H1 (cell line): ENCODE measurements around the gene TJP2. TPM values are rescaled to one million over a fixed set of nuclear protein-coding genes. Genes with fewer than 3 reads are reported as not detected.

Source experiments
- CTCF ChIA-PET: fragments of 300-600 bp; sonication (Branson Sonifier 250); formaldehyde crosslinking; loops from one replicate; lab custom pipeline; 2021; ENCODE audit not compliant: partially characterized antibody; lab: Charles Lee
- POLR2A ChIA-PET: fragments of 300-600 bp; sonication (Branson Sonifier 250); formaldehyde crosslinking; loops from one replicate; lab custom pipeline; 2021; ENCODE audit warnings: inconsistent platforms; ENCODE audit not compliant: partially characterized antibody; lab: Charles Lee
- DNase-seq, 2 experiments: peaks; one replicate each; pipeline versions ENCODE4 v3.0.0 to v3.0.0-alpha.2; 2010 to 2022; ENCODE audit warnings: low spot score in 2 of 2, low read depth in 1 of 2, mixed read lengths in 1 of 2
- FAIRE-seq: peaks from 2 replicates; lab custom pipeline; 2011; peaks lifted over from hg19 to GRCh38; lab: Jason Lieb, UNC
- H2AFZ ChIP-seq: 2 replicates; pipeline ENCODE4 v1.8.1; 2012; ENCODE audit warnings: low read length, inconsistent platforms
- H2AK5ac ChIP-seq: 2 replicates; pipeline ENCODE4 v1.6.1; 2013; ENCODE audit warnings: low read depth, low read length
- H2BK120ac ChIP-seq: replicated peaks from 2 replicates; pipeline ENCODE3; 2013; ENCODE audit warnings: low read depth, low read length, inconsistent platforms
- H2BK12ac ChIP-seq: 2 replicates; pipeline ENCODE4 v1.6.1; 2013; ENCODE audit warnings: low read depth, low read length
- H2BK15ac ChIP-seq: 2 replicates; pipeline ENCODE4 v1.6.1; 2013; ENCODE audit warnings: low read length
- H2BK20ac ChIP-seq: 2 replicates; pipeline ENCODE4 v1.6.1; 2013; ENCODE audit warnings: low read length
- H2BK5ac ChIP-seq: 2 replicates; pipeline ENCODE4 v1.6.1; 2013; ENCODE audit warnings: low read depth, low read length
- H3K14ac ChIP-seq: 2 replicates; pipeline ENCODE4 v1.6.1; 2013; ENCODE audit warnings: inconsistent platforms; ENCODE audit not compliant: insufficient read length
- H3K18ac ChIP-seq: 2 replicates; pipeline ENCODE4 v1.6.1; 2013; ENCODE audit warnings: low read length; ENCODE audit errors: extremely low read depth
- H3K23ac ChIP-seq: 2 replicates; pipeline ENCODE4 v1.6.1; 2013; ENCODE audit warnings: inconsistent platforms; ENCODE audit not compliant: insufficient read length
- H3K23me2 ChIP-seq: 2 replicates; pipeline ENCODE4 v1.6.1; 2013; ENCODE audit warnings: low read depth, low read length
- H3K27ac ChIP-seq: 2 replicates; pipeline ENCODE4 v1.6.1; 2011; ENCODE audit warnings: low read depth, low read length, inconsistent platforms
- H3K27me3 ChIP-seq, 4 experiments: replicated peaks in 1 of 4; 1 replicate in 1 of 4; 2 replicates in 3 of 4; pipeline versions ENCODE4 v1.6.1 to v1.8.1; 2011 to 2013; ENCODE audit warnings: low read length in 3 of 4, mild to moderate bottlenecking in 3 of 4, inconsistent platforms in 2 of 4, mixed read lengths in 2 of 4, moderate library complexity in 1 of 4; ENCODE audit not compliant: control insufficient read depth in 3 of 4, insufficient read depth in 3 of 4; ENCODE audit errors: extremely low read depth in 1 of 4
- H3K36me3 ChIP-seq, 4 experiments: 2 replicates each; pipeline versions ENCODE4 v1.6.1 to v1.8.1; 2011 to 2013; ENCODE audit warnings: mild to moderate bottlenecking in 4 of 4, low read length in 3 of 4, moderate library complexity in 2 of 4, control low read depth in 1 of 4, inconsistent platforms in 1 of 4; ENCODE audit not compliant: insufficient read depth in 4 of 4, control insufficient read depth in 2 of 4
- H3K4ac ChIP-seq: replicated peaks from 2 replicates; pipeline ENCODE3; 2013; ENCODE audit warnings: low read length, low read depth, mixed read lengths, inconsistent platforms; ENCODE audit not compliant: insufficient read length
- H3K4me1 ChIP-seq, 4 experiments: replicated peaks in 1 of 4; 1 replicate in 1 of 4; 2 replicates in 3 of 4; pipeline versions ENCODE4 v1.6.1 to v1.8.1; 2011 to 2013; ENCODE audit warnings: low read length in 3 of 4, inconsistent platforms in 2 of 4, mixed read lengths in 1 of 4; ENCODE audit not compliant: insufficient read depth in 4 of 4, control insufficient read depth in 3 of 4
- H3K4me2 ChIP-seq, 2 experiments: 2 replicates each; pipeline versions ENCODE4 v1.6.1 to v1.8.1; 2011 to 2013; ENCODE audit warnings: low read depth in 2 of 2, low read length in 2 of 2, control low read depth in 1 of 2, inconsistent platforms in 1 of 2, mild to moderate bottlenecking in 1 of 2; ENCODE audit not compliant: insufficient read depth in 1 of 2
- H3K4me3 ChIP-seq, 4 experiments: fragments of 200-600, 300-600 bp in 1 of 4; sonication (generic), shearing (Covaris generic), sonication (Bioruptor Twin) in 1 of 4; 2 replicates each; pipeline versions ENCODE4 v1.5.1 to v1.8.1; 2011 to 2016; ENCODE audit warnings: low read length in 4 of 4, low read depth in 3 of 4, control low read depth in 2 of 4, inconsistent platforms in 2 of 4, mild to moderate bottlenecking in 2 of 4, mixed read lengths in 1 of 4, moderate library complexity in 1 of 4; ENCODE audit not compliant: insufficient read depth in 2 of 4; ENCODE audit errors: extremely low read depth in 1 of 4
- H3K56ac ChIP-seq: replicated peaks from 2 replicates; pipeline ENCODE3; 2013; ENCODE audit warnings: low read depth, mild to moderate bottlenecking, mixed read lengths, low read length, inconsistent platforms; ENCODE audit not compliant: insufficient read length
- H3K79me1 ChIP-seq: 2 replicates; pipeline ENCODE4 v1.6.1; 2013; ENCODE audit warnings: low read depth, low read length, control low read depth
- H3K79me2 ChIP-seq, 2 experiments: 2 replicates each; pipeline versions ENCODE4 v1.6.1 to v1.8.1; 2012 to 2013; ENCODE audit warnings: low read length in 2 of 2, mild to moderate bottlenecking in 2 of 2, inconsistent platforms in 1 of 2; ENCODE audit not compliant: insufficient read depth in 2 of 2, control insufficient read depth in 1 of 2
- H3K9ac ChIP-seq, 4 experiments: replicated peaks in 1 of 4; 1 replicate in 1 of 4; 2 replicates in 3 of 4; pipeline versions ENCODE4 v1.6.1 to v1.8.1; 2011 to 2013; ENCODE audit warnings: low read depth in 3 of 4, low read length in 3 of 4, control low read depth in 2 of 4, mild to moderate bottlenecking in 2 of 4, moderate library complexity in 2 of 4, inconsistent platforms in 1 of 4; ENCODE audit errors: extremely low read depth in 1 of 4
- H3K9me3 ChIP-seq, 2 experiments: 2 replicates each; pipeline versions ENCODE4 v1.6.1 to v1.8.1; 2012 to 2013; ENCODE audit warnings: mild to moderate bottlenecking in 2 of 2, moderate library complexity in 2 of 2, control low read depth in 1 of 2, inconsistent platforms in 1 of 2, low read depth in 1 of 2, low read length in 1 of 2, mixed read lengths in 1 of 2; ENCODE audit not compliant: insufficient read depth in 2 of 2
- H4K20me1 ChIP-seq, 2 experiments: replicated peaks in 1 of 2; 2 replicates each; pipeline versions ENCODE3 to v1.8.1; 2011 to 2013; ENCODE audit warnings: inconsistent platforms in 2 of 2, low read length in 2 of 2, mild to moderate bottlenecking in 1 of 2; ENCODE audit not compliant: insufficient read depth in 2 of 2, control insufficient read depth in 1 of 2
- H4K5ac ChIP-seq: 2 replicates; pipeline ENCODE4 v1.6.1; 2013; ENCODE audit warnings: low read length, low read depth, mixed read lengths, inconsistent platforms; ENCODE audit not compliant: insufficient read length
- H4K8ac ChIP-seq: 2 replicates; pipeline ENCODE4 v1.8.0; 2013; ENCODE audit warnings: mild to moderate bottlenecking, moderate library complexity, low read length, inconsistent platforms; ENCODE audit not compliant: insufficient read depth; ENCODE audit errors: extremely low read depth
- H4K91ac ChIP-seq: replicated peaks from 2 replicates; pipeline ENCODE3; 2013; ENCODE audit warnings: low read length, mixed read lengths, inconsistent platforms; ENCODE audit not compliant: insufficient read length
- CTCF ChIP-seq, 3 experiments: IDR thresholded peaks; 1 replicate in 2 of 3; 2 replicates in 1 of 3; pipeline versions ENCODE4 v1.5.1 to v1.6.1; 2011; ENCODE audit warnings: low read length in 3 of 3, mild to moderate bottlenecking in 3 of 3, inconsistent platforms in 2 of 3, low read depth in 1 of 3, moderate library complexity in 1 of 3; ENCODE audit not compliant: insufficient read depth in 1 of 3; ENCODE audit errors: control extremely low read depth in 1 of 3
- EGR1 ChIP-seq: IDR thresholded peaks from 2 replicates; pipeline ENCODE4 v1.6.1; 2011; ENCODE audit warnings: low read depth, low read length, borderline replicate concordance
- EP300 ChIP-seq, 2 experiments: IDR thresholded peaks; 1 replicate in 1 of 2; 2 replicates in 1 of 2; pipeline ENCODE4 v1.6.1; 2011 to 2012; ENCODE audit warnings: low read depth in 2 of 2, low read length in 2 of 2, mild to moderate bottlenecking in 2 of 2, borderline replicate concordance in 1 of 2, inconsistent platforms in 1 of 2, moderate library complexity in 1 of 2
- KDM1A ChIP-seq: fragments of 200-600, 300-600 bp; sonication (generic); IDR thresholded peaks from 2 replicates; pipeline ENCODE4 v1.7.1; 2016; ENCODE audit warnings: mild to moderate bottlenecking, low read length, borderline replicate concordance
- PHF8 ChIP-seq: fragments of 200-600 bp; sonication (generic); conservative IDR thresholded peaks from 2 replicates; pipeline ENCODE4 v1.7.1; 2012; ENCODE audit warnings: low read depth, mild to moderate bottlenecking, inconsistent platforms, low read length, moderate library complexity
- POU5F1 ChIP-seq: IDR thresholded peaks from 2 replicates; pipeline ENCODE4 v1.6.1; 2011; ENCODE audit warnings: low read depth, mild to moderate bottlenecking, low read length, moderate library complexity
- RFX5 ChIP-seq: IDR thresholded peaks from 2 replicates; pipeline ENCODE4 v1.6.1; 2011; ENCODE audit warnings: low read depth, low read length, improper control_type of control experiment, borderline replicate concordance
- RNF2 ChIP-seq: fragments of 200-900, 300-1000 bp; sonication (generic); IDR thresholded peaks from 2 replicates; pipeline ENCODE4 v1.7.1; 2016; ENCODE audit warnings: borderline replicate concordance, low read depth, mild to moderate bottlenecking, antibody characterized with exemption, low read length; ENCODE audit not compliant: poor library complexity, severe bottlenecking; ENCODE audit errors: missing control alignments
- YY1 ChIP-seq: IDR thresholded peaks from 2 replicates; pipeline ENCODE4 v1.6.1; 2011; ENCODE audit warnings: low read depth, mild to moderate bottlenecking, low read length
- WGBS, 2 experiments: shearing (Covaris generic) in 1 of 2; methylation state at CpG; one replicate each; pipeline versions ENCODE4 v1.1.6 to v1.1.7; 2013 to 2015; ENCODE audit warnings: low lambda C conversion rate in 2 of 2, mixed read lengths in 2 of 2, inconsistent platforms in 1 of 2, low coverage in 1 of 2, missing lambda C conversion rate in 1 of 2; ENCODE audit not compliant: insufficient replicate concordance in 2 of 2, insufficient coverage in 1 of 2, insufficient read length in 1 of 2; ENCODE audit errors: extremely low coverage in 1 of 2, missing lambda C conversion rate in 1 of 2; 5-methylcytosine and 5-hydroxymethylcytosine counted together
- polyA plus RNA-seq, 7 experiments: library from polyadenylated mRNA; depleted of rRNA in 3 of 7; stranded (reverse) in 5 of 7; unstranded in 2 of 7; fragments of >200 nt in 5 of 7; fragments of 200-250 nt in 2 of 7; gene quantifications; 1 replicate in 5 of 7; 2 replicates in 1 of 7; 4 replicates in 1 of 7; pipeline versions ENCODE4 v1.2.1 to v1.2.3, GENCODE V29; 2011 to 2013; ENCODE audit warnings: missing spikeins in 2 of 7, mixed read lengths in 2 of 7
- total RNA-seq: library from RNA; stranded (reverse); fragmentation: NEBNext Ultra II Directional; extraction: Animal tissue kit (Norgen Biotek cat#: 25700); gene quantifications from 2 replicates; pipeline ENCODE4 v1.2.1, GENCODE V29; 2021

The TJP2 gene
- total and polyA plus RNA-seq, 2 of the 8 experiments (the other 6 are each of a cell fraction or from before 2014, with no cell fraction given): 54.9 to 137 TPM

DNA sequence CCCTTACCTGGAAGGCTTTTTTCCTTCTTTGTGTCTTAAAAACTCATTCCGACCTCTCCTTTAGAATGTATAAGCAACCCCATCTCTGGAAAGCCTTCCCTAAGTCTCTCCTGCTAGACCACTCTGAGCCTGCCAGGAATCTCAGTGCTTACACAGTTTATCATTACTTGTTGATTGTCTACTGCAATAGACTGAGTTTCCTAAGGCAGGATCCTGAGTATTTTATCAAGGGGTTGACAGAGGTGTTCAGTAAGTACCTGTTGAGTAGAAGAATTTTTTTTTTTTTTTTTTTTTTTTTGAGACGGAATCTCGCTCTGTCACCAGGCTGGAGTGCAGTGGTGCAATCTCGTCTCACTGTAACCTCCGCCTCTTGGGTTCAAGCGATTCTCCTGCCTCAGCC, 2.6 kb upstream of the TJP2 start:
- H2BK20ac ChIP-seq: no peak overlapping the region
- no peak overlapping the region for H3K4me3 ChIP-seq
- no peak for FAIRE-seq
- H4K91ac ChIP-seq: no peak overlapping the region
- H4K8ac ChIP-seq: no peak overlapping the region
- ChIA-PET CTCF (interaction anchor here (0.8 to 5.2 kb wide), 2 partner anchors 12 to 17 kb away, joined by 3 to 34 read pairs; no protein-coding TSS in a partner anchor), POLR2A (interaction anchor here (0.5 kb wide), 1 partner anchor 36 kb away, joined by 3 read pairs; no protein-coding TSS in a partner anchor)
- H3K9ac ChIP-seq: no peak overlapping the region
- no peak for DNase-seq
- H3K79me2 ChIP-seq: peaks cover 0 to 42% of the 10 kb centered on the region in 2 experiments; a peak in 3 of 4 replicates
- H2BK12ac ChIP-seq: no peak overlapping the region
- H3K18ac ChIP-seq: no peak overlapping the region
- no peak overlapping the region for H2BK5ac ChIP-seq
- H3K14ac ChIP-seq: no peak overlapping the region
- H3K27ac ChIP-seq: no peak overlapping the region
- no peak overlapping the region for H2AFZ ChIP-seq
- no peaks in the 10 kb centered on the region for H3K9me3 ChIP-seq
- peaks cover 10 to 17% of the 10 kb centered on the region in 2 experiments for H4K20me1 ChIP-seq
- peaks cover 0 to 7% (median 3%) of the 10 kb centered on the region in 4 experiments; a peak in 3 of 7 replicates for H3K27me3 ChIP-seq
- no peak overlapping the region for H3K4ac ChIP-seq
- peaks cover 8 to 18% (median 16%) of the 10 kb centered on the region in 4 experiments; a peak in 6 of 7 replicates for H3K4me1 ChIP-seq
- no peak overlapping the region for H2BK120ac ChIP-seq
- no peak overlapping the region for H3K4me2 ChIP-seq
- WGBS, 2 experiments: 94% methylated on average over 3 of the region's 6 CpGs; no CpG with 5 or more reads in 1 of the 2 experiments
- H4K5ac ChIP-seq: no peak overlapping the region
- H3K36me3 ChIP-seq: no peaks in the 10 kb centered on the region
- H3K56ac ChIP-seq: no peak overlapping the region
- peaks cover 3% of the 10 kb centered on the region; the same call in 1 of the 2 replicates for H3K79me1 ChIP-seq
- no peak overlapping the region for H2AK5ac ChIP-seq
- H3K23ac ChIP-seq: no peak overlapping the region
- H2BK15ac ChIP-seq: no peak overlapping the region
- peaks cover 10% of the 10 kb centered on the region for H3K23me2 ChIP-seq
- TF ChIP-seq CTCF (IDR thresholded peaks at IDR 0.05; ENCODE audit: control extremely low read depth in 1 of 3, insufficient read depth in 1 of 3, low read depth in 1 of 3, low read length in 3 of 3) (no peak), PHF8 (no peak), EP300 (IDR thresholded peaks at IDR 0.05; ENCODE audit: borderline replicate concordance in 1 of 2, low read depth in 2 of 2, low read length in 2 of 2) (no peak), KDM1A (no peak), RFX5 (no peak), YY1 (no peak), POU5F1 (no peak), RNF2 (no peak), EGR1 (no peak)
